ENCODE measurements around the gene RPS6KC1.
"Not testable (repeated sequence)": the region's sequence is repeated elsewhere in the genome, so short reads cannot be mapped to it uniquely, and the experiment has no call there.

RPS6KC1 gene

DNA sequence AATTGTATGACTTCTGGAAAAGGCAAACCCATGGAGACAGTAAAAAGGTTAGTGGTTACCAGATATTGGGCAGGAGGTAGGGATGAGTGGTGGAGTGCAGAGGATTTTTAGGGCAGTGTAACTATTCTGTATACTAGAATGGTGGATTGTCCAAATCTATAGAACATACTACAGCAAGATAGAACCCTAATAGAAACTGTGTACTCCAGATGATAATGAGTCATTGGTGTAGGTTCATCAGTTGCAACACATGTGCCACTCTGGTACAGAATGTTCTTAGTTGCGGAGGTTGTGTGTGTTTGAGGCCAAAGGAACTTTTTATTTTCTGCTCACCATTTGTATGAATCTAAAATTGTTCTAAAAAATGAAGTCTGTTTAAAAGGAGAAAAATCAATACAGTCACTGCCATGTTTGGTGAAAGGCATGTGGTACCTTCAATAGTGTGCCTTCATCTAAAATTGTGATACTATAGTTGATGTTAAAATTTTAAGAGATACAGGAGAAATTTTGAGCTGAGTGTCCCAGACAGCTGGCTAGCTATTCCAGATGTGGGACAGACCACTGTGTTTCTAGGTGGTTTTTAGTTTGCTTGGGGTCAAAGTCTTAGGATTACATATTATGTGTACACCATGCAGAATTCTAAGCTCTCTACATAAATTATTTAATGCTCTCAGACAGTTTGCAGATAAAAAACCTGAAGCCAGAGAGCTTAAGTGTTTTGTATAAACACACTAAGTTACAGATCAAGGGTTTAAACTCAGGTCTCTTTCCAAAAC lies 150.5 kb downstream of the RPS6KC1 start:
- H4K12ac ChIP-seq (ENCODE audit: low read depth, low read length): no peak overlapping the region
- no peak overlapping the region for H2AK5ac ChIP-seq (ENCODE audit: low read length)
- H3K9me3 ChIP-seq (ENCODE audit: insufficient read depth, low read depth, low read length): no peaks in the 10 kb centered on the region
- no peak overlapping the region for H3K4me3 ChIP-seq (ENCODE audit: low read depth, low read length)
- H4K91ac ChIP-seq (ENCODE audit: low read depth, low read length): no peak overlapping the region
- H2BK120ac ChIP-seq (ENCODE audit: insufficient read depth, low read length, poor library complexity): no peak overlapping the region
- no peak overlapping the region for H3K27ac ChIP-seq (ENCODE audit: low read depth, low read length)
- WGBS (ENCODE audit: extremely low coverage, insufficient coverage, insufficient read length): no CpG with 5 or more reads among the region's 1 CpG
- H3K9ac ChIP-seq (ENCODE audit: low read length): no peak overlapping the region
- H3K4me2 ChIP-seq (ENCODE audit: low read length): no peak overlapping the region
- H2BK12ac ChIP-seq (ENCODE audit: low read length): no peak overlapping the region
- no peak overlapping the region for H3K18ac ChIP-seq (ENCODE audit: low read length)
- H3K14ac ChIP-seq (ENCODE audit: low read length): no peak overlapping the region
- H4K8ac ChIP-seq (ENCODE audit: low read depth, low read length): no peak overlapping the region
- H3K79me2 ChIP-seq (ENCODE audit: control insufficient read depth, insufficient read depth, low read length, poor library complexity): no peaks in the 10 kb centered on the region
- no peaks in the 10 kb centered on the region for H3K36me3 ChIP-seq (ENCODE audit: control insufficient read depth in 1 of 2, insufficient read depth in 2 of 2, low read length in 2 of 2)
- no peak for DNase-seq
- no peak overlapping the region for H2BK5ac ChIP-seq (ENCODE audit: low read depth, low read length, poor library complexity)
- H3K4me1 ChIP-seq (ENCODE audit: control insufficient read depth in 1 of 2, insufficient read depth in 2 of 2, low read length in 2 of 2): no peaks in the 10 kb centered on the region
- no peaks in the 10 kb centered on the region for H3K27me3 ChIP-seq (ENCODE audit: insufficient read depth, low read length)
- H2AFZ ChIP-seq (ENCODE audit: insufficient read depth, low read length, poor library complexity): no peak overlapping the region
- H3K79me1 ChIP-seq (ENCODE audit: low read length): no peaks in the 10 kb centered on the region
- H3K23ac ChIP-seq (ENCODE audit: low read length): no peak overlapping the region
- H3K4ac ChIP-seq (ENCODE audit: low read depth, low read length): no peak overlapping the region

- Histone ChIP-seq H3K36me3 (ENCODE audit: control insufficient read depth in 1 of 2, insufficient read depth in 2 of 2, low read length in 2 of 2) (peaks cover 5 to 10% of the 10 kb centered on the region in 2 experiments), H2BK12ac (ENCODE audit: low read length) (no peak overlapping the region), H2AFZ (ENCODE audit: insufficient read depth, low read length, poor library complexity) (no peak overlapping the region), H3K18ac (ENCODE audit: low read length) (no peak overlapping the region), H2BK120ac (ENCODE audit: insufficient read depth, low read length, poor library complexity) (no peak overlapping the region), H4K91ac (ENCODE audit: low read depth, low read length) (no peak overlapping the region), H3K9ac (ENCODE audit: low read length) (no peak overlapping the region), H3K4ac (ENCODE audit: low read depth, low read length) (no peak overlapping the region), H4K8ac (ENCODE audit: low read depth, low read length) (no peak overlapping the region), H3K4me3 (ENCODE audit: low read depth, low read length) (no peak overlapping the region), H2AK5ac (ENCODE audit: low read length) (no peak overlapping the region), H3K14ac (ENCODE audit: low read length) (no peak overlapping the region), H2BK5ac (ENCODE audit: low read depth, low read length, poor library complexity) (no peak overlapping the region), H3K4me2 (ENCODE audit: low read length) (no peak overlapping the region), H3K23ac (ENCODE audit: low read length) (no peak overlapping the region), H3K27ac (ENCODE audit: low read depth, low read length) (no peak overlapping the region), H3K27me3 (ENCODE audit: insufficient read depth, low read length) (no peaks in the 10 kb centered on the region), H3K4me1 (ENCODE audit: control insufficient read depth in 1 of 2, insufficient read depth in 2 of 2, low read length in 2 of 2) (peaks cover 0 to 4% of the 10 kb centered on the region in 2 experiments), H3K79me2 (ENCODE audit: control insufficient read depth, insufficient read depth, low read length, poor library complexity) (no peaks in the 10 kb centered on the region), H3K9me3 (ENCODE audit: insufficient read depth, low read depth, low read length) (peaks cover 3% of the 10 kb centered on the region), H4K12ac (ENCODE audit: low read depth, low read length) (no peak overlapping the region), H3K79me1 (ENCODE audit: low read length) (no peaks in the 10 kb centered on the region)
- DNase-seq: no peak
- no CpG with 5 or more reads among the region's 2 CpGs for WGBS (ENCODE audit: extremely low coverage, insufficient coverage, insufficient read length)
Observed at GRCh38 chr1:213211201-213211600, 160.2 kb downstream of the RPS6KC1 start.

- DNase-seq; H4K91ac ChIP-seq (ENCODE audit: low read depth, low read length): not testable (repeated sequence)
Observed at GRCh38 chr1:213219076-213219475, 168.0 kb downstream of the RPS6KC1 start.

GRCh38 chr1:213221209-213221608 lies 170.2 kb downstream of the RPS6KC1 start:
- no peaks in the 10 kb centered on the region for H3K79me1 ChIP-seq (ENCODE audit: low read length)

More at GRCh38 chr1:213219076-213219475, 168.0 kb downstream of the RPS6KC1 start:
- H2BK5ac ChIP-seq (ENCODE audit: low read depth, low read length, poor library complexity); H3K9me3 ChIP-seq (ENCODE audit: insufficient read depth, low read depth, low read length); H2AK5ac ChIP-seq (ENCODE audit: low read length); H3K36me3 ChIP-seq (ENCODE audit: control insufficient read depth in 1 of 2, insufficient read depth in 2 of 2, low read length in 2 of 2); H3K4me3 ChIP-seq (ENCODE audit: low read depth, low read length); H3K4me2 ChIP-seq (ENCODE audit: low read length); H3K14ac ChIP-seq (ENCODE audit: low read length); H3K27me3 ChIP-seq (ENCODE audit: insufficient read depth, low read length); H2BK12ac ChIP-seq (ENCODE audit: low read length); H3K18ac ChIP-seq (ENCODE audit: low read length); H4K8ac ChIP-seq (ENCODE audit: low read depth, low read length); H2BK120ac ChIP-seq (ENCODE audit: insufficient read depth, low read length, poor library complexity); H3K27ac ChIP-seq (ENCODE audit: low read depth, low read length); H3K23ac ChIP-seq (ENCODE audit: low read length); H3K4me1 ChIP-seq (ENCODE audit: control insufficient read depth in 1 of 2, insufficient read depth in 2 of 2, low read length in 2 of 2); H3K79me1 ChIP-seq (ENCODE audit: low read length); H3K4ac ChIP-seq (ENCODE audit: low read depth, low read length); H3K9ac ChIP-seq (ENCODE audit: low read length); H3K79me2 ChIP-seq (ENCODE audit: control insufficient read depth, insufficient read depth, low read length, poor library complexity); H4K12ac ChIP-seq (ENCODE audit: low read depth, low read length); H2AFZ ChIP-seq (ENCODE audit: insufficient read depth, low read length, poor library complexity): not testable (repeated sequence)
- WGBS (ENCODE audit: extremely low coverage, insufficient coverage, insufficient read length): no CpG with 5 or more reads among the region's 2 CpGs

More at GRCh38 chr1:213221209-213221608, 170.2 kb downstream of the RPS6KC1 start:
- Histone ChIP-seq H3K23ac (ENCODE audit: low read length) (no peak overlapping the region), H4K91ac (ENCODE audit: low read depth, low read length) (no peak overlapping the region), H3K4me1 (ENCODE audit: control insufficient read depth in 1 of 2, insufficient read depth in 2 of 2, low read length in 2 of 2) (no peaks in the 10 kb centered on the region), H2BK120ac (ENCODE audit: insufficient read depth, low read length, poor library complexity) (no peak overlapping the region), H4K12ac (ENCODE audit: low read depth, low read length) (no peak overlapping the region), H2AFZ (ENCODE audit: insufficient read depth, low read length, poor library complexity) (no peak overlapping the region), H3K4me3 (ENCODE audit: low read depth, low read length) (no peak overlapping the region), H3K79me2 (ENCODE audit: control insufficient read depth, insufficient read depth, low read length, poor library complexity) (no peaks in the 10 kb centered on the region), H3K18ac (ENCODE audit: low read length) (no peak overlapping the region), H2BK5ac (ENCODE audit: low read depth, low read length, poor library complexity) (no peak overlapping the region), H3K9me3 (ENCODE audit: insufficient read depth, low read depth, low read length) (no peaks in the 10 kb centered on the region), H3K4me2 (ENCODE audit: low read length) (no peak overlapping the region), H3K27ac (ENCODE audit: low read depth, low read length) (no peak overlapping the region), H3K9ac (ENCODE audit: low read length) (no peak overlapping the region), H3K27me3 (ENCODE audit: insufficient read depth, low read length) (no peaks in the 10 kb centered on the region), H3K14ac (ENCODE audit: low read length) (no peak overlapping the region), H2BK12ac (ENCODE audit: low read length) (no peak overlapping the region), H3K4ac (ENCODE audit: low read depth, low read length) (no peak overlapping the region), H4K8ac (ENCODE audit: low read depth, low read length) (no peak overlapping the region), H3K36me3 (ENCODE audit: control insufficient read depth in 1 of 2, insufficient read depth in 2 of 2, low read length in 2 of 2) (no peaks in the 10 kb centered on the region), H2AK5ac (ENCODE audit: low read length) (no peak overlapping the region)
- no peak for DNase-seq
- no CpG with 5 or more reads among the region's 4 CpGs for WGBS (ENCODE audit: extremely low coverage, insufficient coverage, insufficient read length)

All from trophoblast cell (in vitro differentiated cells and primary cell).